ENCODE results near the gene GMIP. TPM values are rescaled to one million over a fixed set of nuclear protein-coding genes. Genes with fewer than 3 reads are reported as not detected.

Gene GMIP
- total RNA-seq, 1 experiment from 2014 or later = 18.1 TPM

DNA sequence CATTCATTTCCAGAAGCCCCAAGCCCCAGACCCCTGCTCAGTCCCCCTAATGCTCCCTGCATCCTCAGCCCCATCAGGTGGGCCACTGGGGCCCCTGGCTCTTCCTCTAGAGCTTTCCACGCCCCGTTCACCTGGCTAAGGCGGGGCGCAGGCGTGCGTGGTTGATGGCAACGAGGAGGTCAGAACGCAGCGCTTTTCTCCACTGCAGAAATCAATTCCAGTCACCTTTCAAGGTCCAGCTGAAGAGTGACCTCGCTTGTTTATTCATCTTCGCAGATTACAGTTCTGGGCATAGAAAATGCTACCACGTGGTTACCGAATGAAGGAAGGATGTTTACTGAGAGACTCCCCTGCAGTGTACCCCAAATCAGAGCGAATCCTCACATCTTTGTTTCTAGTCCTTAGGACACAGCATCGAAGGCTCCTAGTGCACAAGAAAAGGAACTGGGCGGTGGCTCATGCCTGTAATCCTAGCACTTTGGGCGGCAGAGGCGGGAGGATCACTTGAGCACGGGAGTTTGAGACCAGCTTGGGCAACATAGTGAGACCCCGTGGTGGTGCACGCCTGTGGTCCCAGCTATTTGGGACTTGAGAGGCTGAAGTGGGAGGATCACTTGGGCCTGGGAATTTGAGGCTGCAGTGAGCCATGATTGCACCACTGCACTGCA, 24.1 kb downstream of the GMIP start:
- Histone ChIP-seq H3K4me3 (ENCODE audit: low read depth in 2 of 2, low read length in 2 of 2) (peak overlapping the region; percentile 58 to 66), H3K9me3 (ENCODE audit: control insufficient read depth, insufficient read depth, low read depth, low read length) (no peaks in the 10 kb centered on the region), H3K36me3 (ENCODE audit: control insufficient read depth, insufficient read depth, low read length) (no peaks in the 10 kb centered on the region), H3K27ac (ENCODE audit: low read length) (peak overlapping the region; percentile 61; the same call in 1 of the 2 replicates), H3K4me1 (ENCODE audit: control insufficient read depth, insufficient read depth, low read length) (peaks cover 8% of the 10 kb centered on the region; the same call in 1 of the 2 replicates), H3K27me3 (ENCODE audit: control insufficient read depth, insufficient read depth, low read length) (no peaks in the 10 kb centered on the region)
- in situ Hi-C loops (cut with HindIII; ENCODE audit: low pct_unique_long_range_greater_than_20kb, low sequenced_read_pairs) = no loop called here
- CTCF ChIA-PET = no interaction called here
- BruUV-seq (replicated peaks) = no TSS peak
- POLR2A ChIA-PET = interaction anchor here (0.6 to 0.7 kb wide), 2 partner anchors 9 to 337 kb away, joined by 4 to 7 read pairs; no protein-coding TSS in a partner anchor
- DNase-seq (ENCODE audit: low read depth, low spot score) (no peak), ATAC-seq (no peak)
- intact Hi-C loops (cut with micrococcal nuclease; ENCODE audit: unreplicated experiment) = no loop called here
- TF ChIP-seq TCF7L2 (IDR thresholded peaks at IDR 0.05; ENCODE audit: low read depth, low read length) (no peak), REST (IDR thresholded peaks at IDR 0.05; ENCODE audit: insufficient read depth in 1 of 2, low read depth in 2 of 2, low read length in 1 of 2) (no peak), CTCF (IDR thresholded peaks at IDR 0.05) (no peak), POLR2AphosphoS5 (IDR thresholded peaks at IDR 0.05; ENCODE audit: low read depth, low read length) (no peak), SIN3A (IDR thresholded peaks at IDR 0.05; ENCODE audit: borderline replicate concordance, insufficient read depth, low read depth, low read length) (no peak)

DNA sequence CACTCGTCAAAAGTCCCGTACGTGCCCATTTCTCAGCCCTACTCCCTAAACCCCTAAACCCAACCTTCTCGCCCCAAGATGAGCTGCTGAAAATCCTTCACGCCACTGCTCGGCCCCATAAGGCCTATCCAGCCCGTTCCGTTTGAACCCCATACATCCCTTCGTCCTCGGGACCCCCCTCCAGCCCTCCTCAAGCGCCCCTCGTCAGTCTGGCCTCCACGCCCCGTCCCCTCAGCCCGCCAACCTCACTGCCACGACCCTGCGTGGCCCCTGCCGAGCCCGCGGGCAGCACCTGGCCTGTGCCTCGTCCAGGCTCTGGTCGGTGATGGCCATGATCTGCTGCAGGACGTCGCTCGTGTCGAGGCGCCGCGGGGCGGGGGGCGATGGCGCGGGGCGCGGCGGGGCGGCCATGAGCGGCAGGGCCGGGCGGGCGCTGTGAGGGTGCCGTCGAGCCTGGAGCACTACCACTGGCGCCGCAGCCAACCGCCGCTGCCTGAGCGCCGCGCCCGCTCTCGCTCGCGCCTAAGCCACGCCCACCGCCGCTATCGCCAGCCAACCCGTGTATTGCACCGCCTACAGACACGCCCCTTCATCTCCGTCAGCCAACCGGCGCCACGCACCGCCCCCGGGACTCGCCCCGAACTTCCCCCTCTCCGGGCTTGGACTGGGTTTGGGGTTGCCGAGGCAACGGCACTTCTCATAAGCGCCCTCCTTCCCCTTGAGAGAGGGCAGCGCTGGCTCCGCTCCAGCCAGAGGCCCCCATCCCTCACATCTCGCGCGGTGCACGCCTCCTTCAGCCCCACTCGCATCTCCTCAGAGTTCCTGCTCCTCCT, 25.0 kb downstream of the GMIP start, which contains the start of gene PBX4:
PBX4 (minus strand) TSS at position 469 of the 833 bp plus-strand sequence; CDS start at position 411, 58 bp downstream.
- in situ Hi-C loops (cut with HindIII; ENCODE audit: low pct_unique_long_range_greater_than_20kb, low sequenced_read_pairs) (no loop called here), intact Hi-C loops (cut with micrococcal nuclease; ENCODE audit: unreplicated experiment) (no loop called here)
- ATAC-seq (peak; percentile 95), DNase-seq (ENCODE audit: low read depth, low spot score) (peak; percentile 43)
- H3K4me1 ChIP-seq (ENCODE audit: control insufficient read depth, insufficient read depth, low read length) = peaks cover 13% of the 10 kb centered on the region
- no peaks in the 10 kb centered on the region for H3K9me3 ChIP-seq (ENCODE audit: control insufficient read depth, insufficient read depth, low read depth, low read length)
- no peaks in the 10 kb centered on the region for H3K36me3 ChIP-seq (ENCODE audit: control insufficient read depth, insufficient read depth, low read length)
- peak within 1 kb of the TSS; percentile 66 to 72 for H3K4me3 ChIP-seq (ENCODE audit: low read depth in 2 of 2, low read length in 2 of 2)
- CTCF ChIA-PET = no interaction called here
- TF ChIP-seq SIN3A (IDR thresholded peaks at IDR 0.05; ENCODE audit: borderline replicate concordance, insufficient read depth, low read depth, low read length) (peak; percentile 41; the same call in 1 of the 2 replicates), POLR2AphosphoS5 (IDR thresholded peaks at IDR 0.05; ENCODE audit: low read depth, low read length) (no peak; the same call in 1 of the 2 replicates)
- no peaks in the 10 kb centered on the region for H3K27me3 ChIP-seq (ENCODE audit: control insufficient read depth, insufficient read depth, low read length)
- POLR2A ChIA-PET = interaction anchor here (0.6 kb wide), 1 partner anchor 338 kb away, joined by 4 read pairs; no protein-coding TSS in a partner anchor
- BruUV-seq (replicated peaks) = no TSS peak
- H3K27ac ChIP-seq (ENCODE audit: low read length) = peak within 1 kb of the TSS; percentile 73

All from Panc1 (cell line).